Right lung (tissue), 10 donors: ENCODE measurements around the gene PTK7. TPM values are rescaled to one million over a fixed set of nuclear protein-coding genes. Genes with fewer than 3 reads are reported as not detected.
"Not testable (repeated sequence)": the region's sequence is repeated elsewhere in the genome, so short reads cannot be mapped to it uniquely, and the experiment has no call there.

Experiments used
- DNase-seq, 2 donors: peaks; one replicate each; pipeline ENCODE4 v3.0.0-alpha.2; 2013
- long read RNA-seq, 8 donors: transcript quantifications; one replicate each; lab custom pipeline, GENCODE V29; 2026
- polyA plus RNA-seq, 5 donors: library from polyadenylated mRNA; unstranded; fragments of 120-200 nt; gene quantifications; one replicate each; pipeline versions ENCODE4 v1.2.1 to v1.2.3, GENCODE V29; 2013; ENCODE audit warnings: inconsistent platforms in 1 of 5, low replicate concordance in 1 of 5; ENCODE audit not compliant: insufficient read length in 5 of 5, insufficient read depth in 1 of 5

Gene PTK7
- polyA plus RNA-seq: 100 to 1,000 TPM; 232 to 304 (median 271) TPM
- long read RNA-seq, donor 1, full-length matches to known transcripts: 45 of 101 reads
- long read RNA-seq, donor 1, partial matches to known transcripts: 56 of 101 reads
- long read RNA-seq, donor 1, other reads (novel, unspliced or antisense): 0 of 101 reads
- long read RNA-seq, donor 2, full-length matches to known transcripts: 32 of 83 reads
- long read RNA-seq, donor 2, partial matches to known transcripts: 51 of 83 reads
- long read RNA-seq, donor 2, other reads (novel, unspliced or antisense): 0 of 83 reads
- long read RNA-seq, donor 3, full-length matches to known transcripts: 7 of 98 reads
- long read RNA-seq, donor 3, partial matches to known transcripts: 91 of 98 reads
- long read RNA-seq, donor 3, other reads (novel, unspliced or antisense): 0 of 98 reads
- long read RNA-seq, donor 4, transcript PTK7-212 (2 exons, 902 nt): major isoform, 6 of 46 reads
- long read RNA-seq, donor 4, partial matches to known transcripts: 37 of 46 reads
- long read RNA-seq, donor 4, other reads (novel, unspliced or antisense): 0 of 46 reads
- long read RNA-seq, donor 5, full-length matches to known transcripts: 22 of 149 reads
- long read RNA-seq, donor 5, partial matches to known transcripts: 127 of 149 reads
- long read RNA-seq, donor 5, other reads (novel, unspliced or antisense): 0 of 149 reads
- long read RNA-seq, donor 6, full-length matches to known transcripts: 31 of 80 reads
- long read RNA-seq, donor 6, partial matches to known transcripts: 49 of 80 reads
- long read RNA-seq, donor 6, other reads (novel, unspliced or antisense): 0 of 80 reads
- long read RNA-seq, donor 7, full-length matches to known transcripts: 31 of 75 reads
- long read RNA-seq, donor 7, partial matches to known transcripts: 44 of 75 reads
- long read RNA-seq, donor 7, other reads (novel, unspliced or antisense): 0 of 75 reads
- long read RNA-seq, donor 8, full-length matches to known transcripts: 11 of 11 reads
- long read RNA-seq, donor 8, partial matches to known transcripts: 0 of 11 reads
- long read RNA-seq, donor 8, other reads (novel, unspliced or antisense): 0 of 11 reads

DNA sequence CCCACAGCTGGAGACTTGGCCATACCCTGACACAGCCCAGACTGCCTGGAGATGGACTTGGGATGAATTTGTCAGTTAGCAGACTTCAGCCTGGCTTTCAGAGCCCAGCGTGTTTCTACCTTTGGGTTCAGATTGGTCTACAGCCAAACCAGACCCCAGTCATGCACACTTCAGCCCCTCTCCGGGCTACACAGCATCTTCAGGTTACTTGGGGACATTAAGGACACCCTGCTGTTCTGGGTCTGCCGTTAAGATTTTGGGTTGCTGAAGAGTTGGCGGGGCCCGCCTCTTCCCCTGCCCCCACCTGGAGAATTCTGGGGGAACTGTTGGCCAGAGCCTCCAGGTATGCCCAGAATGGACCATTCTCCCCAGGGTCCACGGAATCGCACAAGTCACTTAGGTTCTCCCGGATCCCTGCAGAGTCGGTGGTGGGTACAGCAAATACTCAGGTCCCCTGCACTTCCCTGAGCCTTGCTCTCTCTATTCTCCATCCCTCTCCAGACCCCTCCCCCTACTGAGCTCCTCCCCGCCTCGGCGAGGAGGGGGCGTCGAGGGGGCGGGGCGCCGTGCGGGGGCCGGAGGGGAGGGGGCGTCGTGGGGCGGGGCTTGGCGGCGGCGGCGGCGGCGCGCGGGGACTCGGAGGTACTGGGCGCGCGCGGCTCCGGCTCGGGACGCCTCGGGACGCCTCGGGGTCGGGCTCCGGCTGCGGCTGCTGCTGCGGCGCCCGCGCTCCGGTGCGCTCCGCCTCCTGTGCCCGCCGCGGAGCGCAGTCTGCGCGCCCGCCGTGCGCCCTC lies at the start of gene PTK7:
Gene PTK7, plus strand, starts transcription at position 645 of the 794 bp plus-strand sequence. CDS start 175 bp downstream, outside the sequence.
- DNase-seq: peak; percentile 85 to 86

GRCh38 chr6:43026365-43026764 lies 49.7 kb upstream of the PTK7 start:
- DNase-seq: no peak

- DNase-seq: no peak
Observed at GRCh38 chr6:43029120-43029519, 47.0 kb upstream of the PTK7 start.

DNA sequence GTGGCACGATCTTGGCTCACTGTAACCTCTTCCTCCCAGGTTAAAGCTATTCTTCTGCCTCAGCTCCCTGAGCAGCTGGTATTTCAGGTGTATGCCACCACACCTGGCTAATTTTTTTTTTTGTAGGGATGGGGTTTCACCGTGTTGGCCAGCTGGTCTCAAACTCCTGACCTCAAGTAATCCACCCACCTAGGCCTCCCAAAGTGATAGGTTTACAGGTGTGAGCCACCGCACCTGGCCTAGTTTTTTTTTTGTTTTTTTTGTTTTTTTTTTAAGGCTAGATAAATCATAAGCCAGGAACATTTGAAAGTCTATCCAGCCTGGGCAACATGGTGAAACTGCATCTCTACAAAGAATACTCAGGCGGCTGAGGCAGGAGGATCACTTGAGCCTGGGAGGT lies 43.8 kb upstream of the PTK7 start:
- DNase-seq: no peak

DNA sequence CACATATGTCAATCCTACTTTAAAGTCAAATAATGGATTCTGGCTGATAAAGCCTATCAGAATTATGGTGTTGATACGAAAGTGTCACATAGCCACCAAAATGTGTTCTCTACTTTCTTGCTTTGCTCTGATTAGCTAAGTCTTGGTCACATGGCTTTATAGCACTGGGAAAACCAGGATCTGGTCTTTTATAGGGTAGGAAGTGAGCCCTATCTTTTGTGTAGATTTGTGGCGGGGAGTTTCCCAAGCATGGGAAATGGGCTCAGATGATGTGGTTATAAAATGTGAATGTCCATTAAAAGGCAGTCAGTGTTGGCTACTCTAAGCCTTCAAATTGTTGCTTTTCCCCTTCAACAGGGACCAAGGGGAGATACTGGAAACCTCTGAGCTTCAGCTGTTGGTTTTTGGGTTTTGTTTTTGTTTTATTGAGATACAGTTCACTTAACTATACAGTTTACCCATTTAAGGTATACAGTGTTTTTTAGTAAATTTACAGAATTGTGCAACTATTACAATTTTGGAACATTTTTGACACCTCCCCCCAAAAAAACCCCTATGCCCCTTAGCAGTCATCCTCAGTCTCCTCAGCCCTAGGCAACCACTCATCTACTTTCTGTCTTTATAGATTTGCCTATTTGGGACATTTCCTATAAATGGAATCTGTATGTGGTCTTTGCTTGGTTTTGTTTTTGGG lies 42.5 kb upstream of the PTK7 start:
- no peak for DNase-seq

DNA sequence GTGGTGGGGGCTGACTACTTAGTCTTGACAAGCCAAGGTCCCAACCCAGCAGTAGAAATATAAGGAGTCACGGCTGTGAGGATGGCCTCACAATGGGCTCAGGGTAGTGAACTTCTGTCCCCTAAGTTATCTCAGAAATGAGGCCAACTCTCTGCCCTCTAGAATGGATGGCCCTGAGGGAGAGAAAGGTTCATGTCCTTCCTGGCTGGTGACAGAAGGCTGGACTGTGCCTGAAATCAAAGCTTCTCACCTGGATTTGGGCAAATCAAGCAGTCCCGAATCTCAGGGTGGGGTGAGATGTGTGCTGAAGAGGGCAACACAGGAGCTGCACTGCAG lies 42.0 kb upstream of the PTK7 start:
- no peak for DNase-seq

- no peak for DNase-seq
Observed at GRCh38 chr6:43035495-43036194, 40.5 kb upstream of the PTK7 start.

- DNase-seq: no peak
Observed at GRCh38 chr6:43036712-43037111, 39.4 kb upstream of the PTK7 start.

DNA sequence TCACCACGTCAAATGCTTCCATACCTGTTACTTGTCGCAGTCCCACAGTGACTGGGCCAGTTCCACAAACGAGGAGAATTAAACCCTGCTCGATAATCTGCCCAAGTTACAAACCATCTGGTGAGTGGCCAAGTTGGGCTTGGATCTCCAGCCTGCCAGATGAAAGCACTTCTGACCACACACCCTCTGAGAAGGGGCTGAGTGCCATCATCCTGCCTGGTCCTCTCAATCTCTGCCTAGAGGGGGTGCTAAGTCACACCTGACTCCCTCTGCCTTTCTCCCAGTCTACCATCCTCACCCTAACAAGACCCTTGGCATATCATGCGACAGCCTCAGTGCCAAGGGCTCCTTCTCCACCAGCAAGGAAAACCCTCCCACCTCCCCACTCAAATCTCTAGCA lies 38.9 kb upstream of the PTK7 start:
- no peak for DNase-seq

DNA sequence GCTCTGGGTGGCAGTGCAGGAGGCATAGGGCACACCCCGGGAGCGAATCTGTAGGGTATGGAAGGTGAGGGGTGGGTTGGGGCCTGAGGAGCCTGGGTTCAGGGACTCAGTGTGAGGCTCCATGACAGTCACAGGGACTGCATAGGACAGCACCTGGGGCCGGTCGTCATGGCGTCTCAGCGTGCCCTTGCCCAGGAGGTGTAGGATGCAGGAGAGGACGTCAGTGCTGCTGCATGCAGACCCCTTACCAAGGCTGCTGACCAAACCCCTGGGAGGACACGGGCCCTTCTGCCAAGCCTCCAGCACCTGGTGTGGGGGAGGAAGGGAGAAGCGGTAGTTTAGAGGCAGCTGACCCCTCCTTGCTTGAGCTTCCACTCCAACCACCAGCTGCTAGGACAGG lies 38.4 kb upstream of the PTK7 start:
- DNase-seq: no peak

GRCh38 chr6:43038727-43039126 lies 37.4 kb upstream of the PTK7 start:
- DNase-seq: no peak

GRCh38 chr6:43040542-43041257 lies 35.4 kb upstream of the PTK7 start:
- no peak for DNase-seq

- not testable (repeated sequence) for DNase-seq
Observed at GRCh38 chr6:43041475-43041874, 34.6 kb upstream of the PTK7 start.

DNA sequence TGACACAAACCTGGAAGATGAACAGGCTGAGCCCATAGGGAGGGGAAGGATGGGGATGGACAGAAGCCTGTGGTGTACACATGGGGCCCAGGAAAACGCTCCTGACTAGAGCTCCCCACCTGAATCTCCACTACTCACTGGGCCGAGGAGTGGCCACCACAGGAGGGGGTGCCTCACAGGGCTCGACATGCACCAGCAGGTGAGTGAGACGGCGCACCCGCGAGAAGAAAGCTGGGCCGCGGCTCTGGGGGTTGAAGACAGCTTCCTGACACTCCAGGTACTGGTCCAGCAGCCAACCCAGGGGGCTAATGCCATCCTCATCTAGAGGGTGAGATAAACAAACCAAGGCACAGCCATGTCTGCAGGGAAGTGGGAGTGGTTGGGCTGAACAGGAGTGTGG lies 32.8 kb upstream of the PTK7 start:
- no peak for DNase-seq

- no peak for DNase-seq
Observed at GRCh38 chr6:43045371-43045930, 30.7 kb upstream of the PTK7 start.

DNA sequence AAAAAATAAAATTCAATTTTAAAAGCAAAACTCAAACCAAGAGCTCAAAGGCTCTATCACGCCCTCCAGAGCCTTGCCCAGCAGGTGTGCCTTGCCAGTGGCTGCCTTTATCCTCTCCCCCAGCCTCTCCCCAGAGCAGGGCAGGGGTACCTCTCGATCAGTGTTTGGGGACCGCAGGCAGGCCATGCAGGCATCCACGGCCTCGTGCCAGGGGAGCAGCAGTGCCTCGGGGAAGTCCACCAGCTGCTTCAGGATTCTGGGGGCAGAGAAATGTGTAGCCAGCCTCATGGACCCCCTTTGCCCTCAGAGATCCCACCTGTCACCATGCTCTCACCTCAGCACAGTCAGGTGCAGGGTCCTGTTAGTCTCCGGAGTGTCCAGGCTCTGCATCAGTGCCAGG lies 28.1 kb upstream of the PTK7 start:
- DNase-seq: no peak

- no peak for DNase-seq
Observed at GRCh38 chr6:43050981-43051380, 25.1 kb upstream of the PTK7 start.

GRCh38 chr6:43052225-43052841 lies 23.8 kb upstream of the PTK7 start:
- no peak for DNase-seq
